HG03175 (cell line): ENCODE measurements around the gene RAET1L.
"Not testable (repeated sequence)": the region's sequence is repeated elsewhere in the genome, so short reads cannot be mapped to it uniquely, and the experiment has no call there.

ENCODE experiments used
- ATAC-seq: cut with Tn5 transposase; IDR thresholded peaks from one replicate; pipeline ENCODE4 v1.9.1; 2021; ENCODE audit warnings: mild to moderate bottlenecking, moderate library complexity; ENCODE audit not compliant: unreplicated experiment

Gene RAET1L

GRCh38 chr6:150044621-150045145 lies 19.4 kb upstream of the RAET1L start:
- ATAC-seq: no peak

- no peak for ATAC-seq
Observed at GRCh38 chr6:150043501-150044412, 18.4 kb upstream of the RAET1L start.

GRCh38 chr6:150043096-150043495 lies 17.8 kb upstream of the RAET1L start:
- ATAC-seq: no peak

GRCh38 chr6:150038202-150039062 lies 13.1 kb upstream of the RAET1L start:
- ATAC-seq: no peak

- no peak for ATAC-seq
Observed at GRCh38 chr6:150037526-150038201, 12.3 kb upstream of the RAET1L start.

GRCh38 chr6:150036081-150036480 lies 10.7 kb upstream of the RAET1L start:
- no peak for ATAC-seq

- ATAC-seq: no peak
Observed at GRCh38 chr6:150033207-150033771, 8.0 kb upstream of the RAET1L start.

- no peak for ATAC-seq
Observed at GRCh38 chr6:150032598-150032997, 7.3 kb upstream of the RAET1L start.

GRCh38 chr6:150030611-150031010 lies 5.3 kb upstream of the RAET1L start:
- ATAC-seq: no peak

GRCh38 chr6:150029749-150030148 lies 4.4 kb upstream of the RAET1L start:
- no peak for ATAC-seq

GRCh38 chr6:150029276-150029675 lies 3.9 kb upstream of the RAET1L start:
- ATAC-seq: no peak

GRCh38 chr6:150028799-150029198 lies 3.5 kb upstream of the RAET1L start:
- ATAC-seq: no peak

GRCh38 chr6:150027806-150028565 lies 2.7 kb upstream of the RAET1L start:
- ATAC-seq: no peak

- no peak for ATAC-seq
Observed at GRCh38 chr6:150026976-150027805, 1.9 kb upstream of the RAET1L start.

- ATAC-seq: no peak
Observed at GRCh38 chr6:150024646-150025155, 631 bp downstream of the RAET1L start.

- ATAC-seq: not testable (repeated sequence)
Observed at GRCh38 chr6:150024021-150024420, 1.3 kb downstream of the RAET1L start.

GRCh38 chr6:150021870-150022269 lies 3.5 kb downstream of the RAET1L start:
- not testable (repeated sequence) for ATAC-seq

GRCh38 chr6:150018846-150019580 lies 6.3 kb downstream of the RAET1L start:
- no peak for ATAC-seq
